ENCODE data around the gene GPRC5D.

DNA sequence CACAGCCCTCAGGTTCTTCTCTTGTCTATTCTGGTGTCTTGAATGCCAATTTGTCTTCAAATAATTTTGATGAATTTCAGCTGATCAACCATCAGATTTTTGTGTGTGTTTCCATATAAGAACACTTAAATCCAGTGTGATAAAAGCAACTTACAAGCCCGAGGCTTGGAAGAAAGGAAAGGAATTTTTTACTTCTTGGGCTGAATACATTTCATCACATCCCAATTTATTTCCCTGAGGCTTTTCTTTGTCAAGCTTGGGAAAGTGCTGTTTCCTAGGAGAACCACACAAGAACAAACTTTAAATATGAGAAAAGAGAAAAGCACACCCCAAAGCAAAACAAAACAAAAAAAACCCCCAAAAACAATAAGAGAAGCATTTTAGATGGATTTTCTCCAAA lies 26.6 kb downstream of the GPRC5D start:
- TF ChIP-seq, protein P1, sequence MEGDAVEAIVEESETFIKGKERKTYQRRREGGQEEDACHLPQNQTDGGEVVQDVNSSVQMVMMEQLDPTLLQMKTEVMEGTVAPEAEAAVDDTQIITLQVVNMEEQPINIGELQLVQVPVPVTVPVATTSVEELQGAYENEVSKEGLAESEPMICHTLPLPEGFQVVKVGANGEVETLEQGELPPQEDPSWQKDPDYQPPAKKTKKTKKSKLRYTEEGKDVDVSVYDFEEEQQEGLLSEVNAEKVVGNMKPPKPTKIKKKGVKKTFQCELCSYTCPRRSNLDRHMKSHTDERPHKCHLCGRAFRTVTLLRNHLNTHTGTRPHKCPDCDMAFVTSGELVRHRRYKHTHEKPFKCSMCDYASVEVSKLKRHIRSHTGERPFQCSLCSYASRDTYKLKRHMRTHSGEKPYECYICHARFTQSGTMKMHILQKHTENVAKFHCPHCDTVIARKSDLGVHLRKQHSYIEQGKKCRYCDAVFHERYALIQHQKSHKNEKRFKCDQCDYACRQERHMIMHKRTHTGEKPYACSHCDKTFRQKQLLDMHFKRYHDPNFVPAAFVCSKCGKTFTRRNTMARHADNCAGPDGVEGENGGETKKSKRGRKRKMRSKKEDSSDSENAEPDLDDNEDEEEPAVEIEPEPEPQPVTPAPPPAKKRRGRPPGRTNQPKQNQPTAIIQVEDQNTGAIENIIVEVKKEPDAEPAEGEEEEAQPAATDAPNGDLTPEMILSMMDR (IDR thresholded peaks at IDR 0.05; ENCODE audit: low read depth, low read length) = no peak
- no peak for TF ChIP-seq POLR2A (IDR thresholded peaks at IDR 0.05; ENCODE audit: extremely low read depth, insufficient read length)
- no peak for TF ChIP-seq MYC (IDR thresholded peaks at IDR 0.05; ENCODE audit: low read depth, low read length)

All from NB4 (cell line).